IMR-90 (cell line): ENCODE measurements around the gene IGFBP6. TPM values are rescaled to one million over a fixed set of nuclear protein-coding genes. Genes with fewer than 3 reads are reported as not detected.

Experiments
- ATAC-seq: fragments of 200-7000 bp; cut with Tn5 transposase; 2 replicates; pipeline ENCODE4 v1.9.1; 2020; ENCODE audit warnings: low read depth, mild to moderate bottlenecking, moderate library complexity
- BruUV-seq: library from RNA; stranded (reverse); fragments of 400-500 nt; replicated peaks from 2 replicates; lab custom pipeline; 2021; lab: Mats Ljungman, UMichigan
- CTCF ChIA-PET: fragments of 300-600 bp; formaldehyde crosslinking; extraction: SDS; loops from one replicate; lab custom pipeline; 2021; ENCODE audit warnings: antibody characterized with exemption; lab: Yijun Ruan, JAX
- POLR2A ChIA-PET: fragments of 300-600 bp; sonication (Branson Sonifier 250); formaldehyde crosslinking; loops from one replicate; lab custom pipeline; 2022; ENCODE audit warnings: antibody characterized with exemption; ENCODE audit not compliant: unreplicated experiment; lab: Charles Lee
- DNase-seq: peaks from one replicate; pipeline ENCODE4 v3.0.0; 2013
- H2AFZ ChIP-seq: replicated peaks from 2 replicates; pipeline ENCODE3; 2013; ENCODE audit warnings: low read length, mild to moderate bottlenecking; ENCODE audit not compliant: poor library complexity
- H2AK5ac ChIP-seq: 2 replicates; pipeline ENCODE4 v1.6.1; 2013; ENCODE audit warnings: low read depth, low read length, inconsistent platforms
- H2AK9ac ChIP-seq: replicated peaks from 2 replicates; pipeline ENCODE3; 2013; ENCODE audit warnings: mild to moderate bottlenecking, low read depth, low read length, moderate library complexity; ENCODE audit not compliant: poor library complexity
- H2BK120ac ChIP-seq: 2 replicates; pipeline ENCODE4 v1.6.1; 2013; ENCODE audit warnings: low read depth, low read length, inconsistent platforms
- H2BK15ac ChIP-seq: 3 replicates; pipeline ENCODE4 v1.6.1; 2013; ENCODE audit warnings: low read depth, low read length, inconsistent platforms
- H2BK20ac ChIP-seq: 2 replicates; pipeline ENCODE4 v1.6.1; 2013; ENCODE audit warnings: low read depth, mild to moderate bottlenecking, inconsistent platforms, low read length, moderate library complexity
- H2BK5ac ChIP-seq: 2 replicates; pipeline ENCODE4 v1.6.1; 2013; ENCODE audit warnings: mild to moderate bottlenecking, low read depth, low read length, inconsistent platforms; ENCODE audit not compliant: poor library complexity, severe bottlenecking
- H3K14ac ChIP-seq: replicated peaks from 2 replicates; pipeline ENCODE4 v1.6.1; 2013; ENCODE audit warnings: low read depth, low read length, inconsistent platforms
- H3K18ac ChIP-seq: 2 replicates; pipeline ENCODE4 v1.6.1; 2013; ENCODE audit warnings: low read depth, low read length, control low read depth
- H3K23ac ChIP-seq: 2 replicates; pipeline ENCODE4 v1.6.1; 2013; ENCODE audit warnings: low read depth, low read length, inconsistent platforms
- H3K27ac ChIP-seq: 2 replicates; pipeline ENCODE4 v1.5.1; 2013; ENCODE audit warnings: mild to moderate bottlenecking, control low read depth, low read length; ENCODE audit not compliant: insufficient read depth
- H3K27me3 ChIP-seq: 2 replicates; pipeline ENCODE4 v1.6.1; 2013; ENCODE audit warnings: low read length; ENCODE audit not compliant: control insufficient read depth, insufficient read depth
- H3K36me3 ChIP-seq: 2 replicates; pipeline ENCODE4 v1.6.1; 2013; ENCODE audit warnings: low read length, mixed read lengths; ENCODE audit not compliant: control insufficient read depth, insufficient read depth
- H3K4ac ChIP-seq: 2 replicates; pipeline ENCODE4 v1.6.1; 2013; ENCODE audit warnings: low read depth, low read length, inconsistent platforms
- H3K4me1 ChIP-seq: 2 replicates; pipeline ENCODE4 v1.6.1; 2013; ENCODE audit warnings: low read length, mixed read lengths; ENCODE audit not compliant: control insufficient read depth, insufficient read depth
- H3K4me2 ChIP-seq: 2 replicates; pipeline ENCODE4 v1.6.1; 2013; ENCODE audit warnings: low read depth, mild to moderate bottlenecking, control low read depth, low read length, moderate library complexity
- H3K4me3 ChIP-seq: 2 replicates; pipeline ENCODE4 v1.5.1; 2013; ENCODE audit warnings: low read depth, mild to moderate bottlenecking, control low read depth, low read length, moderate library complexity; ENCODE audit not compliant: insufficient read depth
- H3K56ac ChIP-seq: 2 replicates; pipeline ENCODE4 v1.6.1; 2013; ENCODE audit warnings: low read length, inconsistent platforms; ENCODE audit not compliant: insufficient read depth; ENCODE audit errors: extremely low read depth
- H3K79me1 ChIP-seq, 2 experiments: 2 replicates each; pipeline ENCODE4 v1.6.1; 2013; ENCODE audit warnings: low read length in 2 of 2, inconsistent platforms in 1 of 2, low read depth in 1 of 2
- H3K9ac ChIP-seq: 2 replicates; pipeline ENCODE4 v1.6.1; 2013; ENCODE audit warnings: low read depth, low read length, control low read depth
- H3K9me1 ChIP-seq: 2 replicates; pipeline ENCODE4 v1.6.1; 2013; ENCODE audit warnings: low read length, inconsistent platforms; ENCODE audit not compliant: insufficient read depth
- H3K9me3 ChIP-seq: 2 replicates; pipeline ENCODE4 v1.6.1; 2013; ENCODE audit warnings: low read length; ENCODE audit not compliant: control insufficient read depth, insufficient read depth
- H4K20me1 ChIP-seq: 2 replicates; pipeline ENCODE4 v1.6.1; 2013; ENCODE audit warnings: low read length, inconsistent platforms; ENCODE audit not compliant: insufficient read depth
- H4K5ac ChIP-seq: 2 replicates; pipeline ENCODE4 v1.6.1; 2013; ENCODE audit warnings: mild to moderate bottlenecking, low read depth, low read length, control low read depth
- H4K8ac ChIP-seq, 2 experiments: 2 replicates each; pipeline ENCODE4 v1.6.1; 2013; ENCODE audit warnings: low read depth in 2 of 2, low read length in 2 of 2, control low read depth in 1 of 2, inconsistent platforms in 1 of 2
- H4K91ac ChIP-seq: 2 replicates; pipeline ENCODE4 v1.6.1; 2013; ENCODE audit warnings: low read depth, low read length, inconsistent platforms; ENCODE audit not compliant: insufficient read depth
- CEBPB ChIP-seq: IDR thresholded peaks from 2 replicates; pipeline ENCODE4 v1.6.1; 2012; ENCODE audit warnings: low read depth, low read length, improper control_type of control experiment
- CHD1 ChIP-seq: IDR thresholded peaks from 2 replicates; pipeline ENCODE4 v1.6.1; 2012; ENCODE audit warnings: low read depth, low read length, improper control_type of control experiment
- MAFK ChIP-seq: IDR thresholded peaks from 2 replicates; pipeline ENCODE4 v1.6.1; 2012; ENCODE audit warnings: low read depth, low read length, improper control_type of control experiment
- MAZ ChIP-seq: IDR thresholded peaks from 2 replicates; pipeline ENCODE4 v1.6.1; 2012; ENCODE audit warnings: low read depth, mild to moderate bottlenecking, low read length, improper control_type of control experiment, moderate library complexity, borderline replicate concordance
- MXI1 ChIP-seq: IDR thresholded peaks from 2 replicates; pipeline ENCODE4 v1.6.1; 2012; ENCODE audit warnings: low read depth, mild to moderate bottlenecking, low read length, moderate library complexity, borderline replicate concordance
- POLR2A ChIP-seq: IDR thresholded peaks from 2 replicates; pipeline ENCODE4 v1.6.1; 2012; ENCODE audit warnings: mild to moderate bottlenecking, low read depth, low read length
- RCOR1 ChIP-seq: IDR thresholded peaks from 2 replicates; pipeline ENCODE4 v1.6.1; 2012; ENCODE audit warnings: mild to moderate bottlenecking, low read length, improper control_type of control experiment; ENCODE audit not compliant: insufficient replicate concordance
- RFX5 ChIP-seq: IDR thresholded peaks from 2 replicates; pipeline ENCODE4 v1.8.0; 2012; ENCODE audit warnings: low read depth, mild to moderate bottlenecking, low read length, moderate library complexity
- SMC3 ChIP-seq: fragments of 150-350 bp; IDR thresholded peaks from 2 replicates; pipeline ENCODE4 v1.6.1; 2016; ENCODE audit warnings: low read depth, mild to moderate bottlenecking, antibody characterized with exemption, low read length, moderate library complexity
- USF2 ChIP-seq: fragments of 150-350 bp; IDR thresholded peaks from 2 replicates; pipeline ENCODE4 v1.6.1; 2017; ENCODE audit warnings: mild to moderate bottlenecking, antibody characterized with exemption, low read length, low read depth
- WGBS, 2 experiments: methylation state at CpG; one replicate each; pipeline versions ENCODE4 v1.1.5 to v1.1.7; 2013; ENCODE audit warnings: missing lambda C conversion rate in 2 of 2; ENCODE audit not compliant: insufficient read length in 1 of 2; ENCODE audit errors: extremely low coverage in 2 of 2; 5-methylcytosine and 5-hydroxymethylcytosine counted together
- dilution Hi-C: fragments of 300-500 bp; cut with HindIII; formaldehyde crosslinking; loops from one replicate; pipeline ENCODE4 v1.14.3; 2018; ENCODE audit warnings: low sequenced_read_pairs; ENCODE audit not compliant: unreplicated experiment
- in situ Hi-C: fragments of 300-500 bp; cut with MboI; formaldehyde crosslinking; loops from 3 replicates; pipeline ENCODE4 v1.14.3; 2019; ENCODE audit warnings: low sequenced_read_pairs, inconsistent platforms, mixed read lengths
- intact Hi-C: fragments of 100-400 bp; cut with micrococcal nuclease; formaldehyde crosslinking; loops from 2 replicates; pipeline ENCODE4 v1.10.0; 2022
- polyA plus RNA-seq, 3 experiments: library from polyadenylated mRNA; depleted of rRNA; stranded (reverse); fragments of >200 nt; gene quantifications; 2 replicates each; pipeline ENCODE4 v1.2.3, GENCODE V29; 2012; ENCODE audit warnings: low replicate concordance in 1 of 3
- total RNA-seq: library from RNA; depleted of rRNA; stranded (reverse); fragments of >200 nt; gene quantifications from 2 replicates; pipeline ENCODE4 v1.2.3, GENCODE V29; 2012
- TF ChIP-seq, protein P1 (sequence below): conservative IDR thresholded peaks from 2 replicates; pipeline ENCODE4 v1.5.1; 2012; ENCODE audit warnings: mild to moderate bottlenecking, low read depth, low read length, improper control_type of control experiment

IGFBP6 gene
- total and polyA plus RNA-seq, 2 of the 4 experiments (the other 2 are of a cell fraction) = 124 to 337 TPM

DNA sequence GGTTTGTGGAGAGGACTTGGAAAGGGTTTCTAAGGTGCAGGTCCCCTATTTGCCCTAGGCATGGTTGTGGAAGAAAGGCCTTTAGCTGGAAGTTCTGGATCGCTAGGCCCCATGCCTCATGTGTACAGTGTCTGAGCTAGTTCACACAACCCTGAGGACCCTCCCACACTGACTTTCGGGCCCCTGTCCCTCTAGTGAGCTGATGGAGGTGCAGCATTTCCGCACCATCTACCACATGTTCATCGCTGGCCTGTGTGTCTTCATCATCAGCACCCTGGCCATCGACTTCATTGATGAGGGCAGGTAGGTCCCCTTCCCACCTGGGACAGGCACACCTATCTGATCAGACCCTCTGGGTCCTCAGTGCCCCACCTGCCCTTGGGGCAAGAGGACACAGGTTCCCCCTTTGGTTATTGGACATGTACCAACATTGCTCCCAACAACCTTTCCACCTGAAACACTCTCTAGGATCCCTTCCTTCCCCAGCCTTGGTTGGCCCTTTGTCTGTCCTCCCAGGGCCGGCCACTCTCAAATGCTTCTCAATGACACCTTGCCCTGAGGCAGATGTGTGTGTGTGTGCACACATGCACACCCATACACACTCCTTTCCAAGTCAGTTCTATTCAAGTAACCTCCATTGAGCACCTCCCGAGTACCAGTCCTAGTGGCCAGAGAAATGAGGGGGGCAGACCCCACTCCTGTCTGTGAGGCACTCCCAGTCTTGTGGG, 8.4 kb downstream of the IGFBP6 start:
- Histone ChIP-seq H3K4me1 (peaks cover 3% of the 10 kb centered on the region; the same call in 1 of the 2 replicates), H2AK5ac (no peak overlapping the region; the same call in 1 of the 2 replicates), H3K9me3 (no peaks in the 10 kb centered on the region), H2AFZ (no peak overlapping the region), H3K18ac (no peak overlapping the region), H2BK120ac (no peak overlapping the region), H4K8ac (no peak overlapping the region), H4K20me1 (no peaks in the 10 kb centered on the region), H3K27ac (no peak overlapping the region), H3K4me3 (no peak overlapping the region), H3K27me3 (no peaks in the 10 kb centered on the region), H3K14ac (no peak overlapping the region), H3K9me1 (no peaks in the 10 kb centered on the region), H2BK15ac (no peak overlapping the region), H3K4me2 (no peak overlapping the region), H4K5ac (no peak overlapping the region), H3K36me3 (peaks cover 7% of the 10 kb centered on the region; the same call in 1 of the 2 replicates), H3K4ac (no peak overlapping the region), H3K23ac (no peak overlapping the region), H2BK20ac (no peak overlapping the region), H3K56ac (no peak overlapping the region), H4K91ac (no peak overlapping the region), H3K9ac (no peak overlapping the region), H2AK9ac (peak overlapping the region; percentile 13), H3K79me1 (no peaks in the 10 kb centered on the region), H2BK5ac (no peak overlapping the region)
- TF ChIP-seq SMC3 = no peak
- no peak for TF ChIP-seq RFX5
- TF ChIP-seq CHD1 = no peak
- no peak for TF ChIP-seq CEBPB
- TF ChIP-seq, protein P1, sequence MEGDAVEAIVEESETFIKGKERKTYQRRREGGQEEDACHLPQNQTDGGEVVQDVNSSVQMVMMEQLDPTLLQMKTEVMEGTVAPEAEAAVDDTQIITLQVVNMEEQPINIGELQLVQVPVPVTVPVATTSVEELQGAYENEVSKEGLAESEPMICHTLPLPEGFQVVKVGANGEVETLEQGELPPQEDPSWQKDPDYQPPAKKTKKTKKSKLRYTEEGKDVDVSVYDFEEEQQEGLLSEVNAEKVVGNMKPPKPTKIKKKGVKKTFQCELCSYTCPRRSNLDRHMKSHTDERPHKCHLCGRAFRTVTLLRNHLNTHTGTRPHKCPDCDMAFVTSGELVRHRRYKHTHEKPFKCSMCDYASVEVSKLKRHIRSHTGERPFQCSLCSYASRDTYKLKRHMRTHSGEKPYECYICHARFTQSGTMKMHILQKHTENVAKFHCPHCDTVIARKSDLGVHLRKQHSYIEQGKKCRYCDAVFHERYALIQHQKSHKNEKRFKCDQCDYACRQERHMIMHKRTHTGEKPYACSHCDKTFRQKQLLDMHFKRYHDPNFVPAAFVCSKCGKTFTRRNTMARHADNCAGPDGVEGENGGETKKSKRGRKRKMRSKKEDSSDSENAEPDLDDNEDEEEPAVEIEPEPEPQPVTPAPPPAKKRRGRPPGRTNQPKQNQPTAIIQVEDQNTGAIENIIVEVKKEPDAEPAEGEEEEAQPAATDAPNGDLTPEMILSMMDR = no peak
- no peak for TF ChIP-seq RCOR1
- no peak for TF ChIP-seq USF2
- no peak for TF ChIP-seq MXI1
- TF ChIP-seq MAZ = no peak
- TF ChIP-seq POLR2A = no peak
- TF ChIP-seq MAFK = no peak
- POLR2A ChIA-PET = no interaction called here
- BruUV-seq = no TSS peak
- in situ Hi-C loops = no loop called here
- DNase-seq (no peak), ATAC-seq (no peak)
- 93% methylated on average over 3 of the region's 7 CpGs; no CpG with 5 or more reads in 1 of the 2 experiments for WGBS, 2 experiments
- CTCF ChIA-PET = interaction anchor here (1.1 kb wide), 1 partner anchor 40 kb away, joined by 4 read pairs; no protein-coding TSS in a partner anchor
- intact Hi-C loops = loop anchor here (5.0 kb wide), 1 partner anchor 41 kb away; no protein-coding TSS in a partner anchor
- dilution Hi-C loops = no loop called here
